Fibroblast of pulmonary artery (primary cell): ENCODE results near the gene ABHD13.
A peak's percentile ranks its signal among the peaks of the same experiment; 100 is the strongest.

ENCODE experiments used
- DNase-seq: peaks from one replicate; pipeline ENCODE4 v3.0.0-alpha.2; 2010; ENCODE audit warnings: low read depth
- H3K4me3 ChIP-seq: replicated peaks from 2 replicates; pipeline ENCODE4 v1.5.1; 2011; ENCODE audit warnings: low read depth, mild to moderate bottlenecking, control low read depth, low read length, moderate library complexity
- CTCF ChIP-seq: IDR thresholded peaks from 2 replicates; pipeline ENCODE4 v1.5.1; 2011; ENCODE audit warnings: mild to moderate bottlenecking, control low read depth, low read length, inconsistent platforms; ENCODE audit errors: missing control alignments

Gene ABHD13

DNA sequence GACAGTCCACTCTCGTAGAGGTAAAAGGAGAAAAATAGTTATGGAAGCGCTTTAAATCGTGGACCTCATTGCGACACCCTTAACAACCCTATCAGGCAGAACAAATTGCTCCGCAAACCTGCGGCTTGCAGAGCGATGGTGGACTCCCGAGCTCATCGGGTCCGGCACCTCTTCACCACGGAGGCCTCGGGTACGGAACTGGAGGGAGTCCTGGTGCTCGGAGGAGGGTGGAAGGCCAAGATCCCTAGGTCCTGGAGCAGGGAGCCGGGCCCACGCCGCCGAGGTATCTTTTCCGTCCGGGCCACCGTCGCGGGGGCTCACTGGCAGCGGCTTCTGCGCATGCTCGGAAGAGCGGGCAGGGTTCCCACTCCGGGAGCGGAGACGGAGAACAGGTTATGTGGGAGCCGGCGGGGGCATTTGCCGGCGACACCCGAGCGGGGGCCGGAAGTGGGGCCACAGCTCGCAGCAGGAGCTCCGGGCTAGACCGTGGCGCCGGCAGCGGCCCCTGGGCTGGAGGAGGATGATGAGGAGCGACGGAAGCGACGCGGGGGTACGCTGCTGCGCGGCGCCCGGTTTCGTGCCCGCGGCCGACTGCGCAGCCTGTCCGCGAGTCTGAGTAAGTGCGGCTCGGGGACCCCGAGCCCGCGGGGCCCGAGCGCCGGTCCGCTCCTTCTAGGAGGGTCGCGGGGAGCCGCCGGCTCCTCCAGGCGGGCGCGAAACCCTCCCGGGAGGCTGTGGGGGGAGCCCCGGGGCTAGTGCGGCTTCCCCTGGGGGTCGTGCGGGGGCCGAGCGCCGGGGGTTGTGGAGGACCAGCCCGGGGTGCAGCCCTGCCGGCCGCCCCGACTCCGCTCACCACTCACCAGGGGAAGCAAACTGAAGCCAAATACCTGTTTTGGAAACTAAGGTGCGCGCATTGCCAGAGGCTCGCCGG is at the start of gene ABHD13:
Gene ABHD13, plus strand, starts transcription at position 349 of the 931 bp plus-strand sequence. CDS start 10,827 bp downstream, outside the sequence.
- H3K4me3 ChIP-seq = peak within 1 kb of the TSS; percentile 88
- peak; percentile 92 for DNase-seq
- TF ChIP-seq CTCF = no peak

DNA sequence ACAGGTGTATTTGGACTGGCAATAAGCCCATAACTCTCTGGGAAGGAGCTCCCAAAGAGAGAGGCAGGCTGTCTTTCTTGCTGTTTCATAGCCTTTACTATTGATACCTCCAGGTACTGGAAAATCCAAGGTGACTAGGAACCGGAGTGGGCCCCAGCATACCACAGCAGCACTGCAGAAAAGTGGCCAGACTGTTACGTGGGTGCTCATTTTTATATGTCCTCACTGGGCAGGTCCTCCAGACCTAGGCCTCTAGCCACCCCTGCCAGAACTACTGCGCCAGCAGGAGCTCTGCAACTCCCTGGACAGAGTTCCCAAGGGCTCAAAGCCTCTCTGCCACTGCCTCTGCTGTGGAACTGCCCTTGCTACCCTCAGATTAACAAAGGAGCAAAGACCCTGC is 49.3 kb upstream of the ABHD13 start:
- H3K4me3 ChIP-seq = no peak overlapping the region
- DNase-seq = no peak
- TF ChIP-seq CTCF = no peak

DNA sequence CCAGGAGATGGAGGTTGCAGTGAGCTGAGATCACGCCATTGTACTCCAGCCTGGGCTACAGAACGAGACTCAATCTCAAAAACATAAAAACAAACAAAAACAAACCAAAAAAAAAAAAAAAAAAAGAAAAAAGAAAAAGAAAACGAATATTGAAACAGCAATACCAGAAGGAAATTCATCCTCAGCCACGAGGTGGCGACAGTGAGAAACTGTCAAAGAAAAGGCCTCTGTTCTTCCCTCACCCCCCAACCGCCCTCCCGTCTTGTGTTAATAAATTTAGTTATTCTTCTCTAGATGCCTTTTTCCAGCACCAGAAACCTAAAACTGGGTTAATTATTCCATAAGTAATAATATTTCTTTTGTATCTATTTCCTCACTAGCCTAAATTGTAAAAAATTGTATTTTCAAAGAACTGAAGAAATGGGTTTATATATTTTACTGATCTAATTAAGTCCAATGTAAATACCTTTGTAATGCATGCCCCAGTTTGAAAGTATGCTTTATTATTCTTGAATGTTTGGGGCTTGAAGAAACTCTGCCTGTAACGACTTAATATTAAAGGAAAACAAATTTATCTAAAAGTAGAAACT is 41.4 kb upstream of the ABHD13 start:
- peak; percentile 44 for TF ChIP-seq CTCF
- H3K4me3 ChIP-seq = no peak overlapping the region
- DNase-seq = peak; percentile 38

- TF ChIP-seq CTCF = no peak
- no peak for DNase-seq
- H3K4me3 ChIP-seq = no peak overlapping the region
Observed at GRCh38 chr13:108178078-108178477, 40.1 kb upstream of the ABHD13 start.

DNA sequence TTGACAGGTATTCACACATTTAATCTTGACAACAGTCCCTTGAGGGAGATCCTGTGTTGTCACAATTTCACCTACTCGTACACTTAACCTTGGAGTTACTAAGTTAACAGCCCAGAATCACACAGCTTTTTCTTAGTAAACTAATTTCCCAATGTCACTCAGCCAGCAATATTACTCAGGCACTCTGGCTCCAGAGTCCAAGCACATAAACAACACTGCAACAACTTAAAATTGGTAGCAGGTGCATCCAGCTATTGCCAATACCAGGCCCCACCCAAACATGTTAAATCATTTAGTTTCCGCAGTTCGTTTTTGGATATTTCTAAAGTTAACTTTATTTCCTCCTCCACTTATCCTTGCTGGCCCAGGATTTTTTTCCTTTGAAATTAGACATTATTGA is 35.5 kb upstream of the ABHD13 start:
- H3K4me3 ChIP-seq = no peak overlapping the region
- DNase-seq = no peak

DNA sequence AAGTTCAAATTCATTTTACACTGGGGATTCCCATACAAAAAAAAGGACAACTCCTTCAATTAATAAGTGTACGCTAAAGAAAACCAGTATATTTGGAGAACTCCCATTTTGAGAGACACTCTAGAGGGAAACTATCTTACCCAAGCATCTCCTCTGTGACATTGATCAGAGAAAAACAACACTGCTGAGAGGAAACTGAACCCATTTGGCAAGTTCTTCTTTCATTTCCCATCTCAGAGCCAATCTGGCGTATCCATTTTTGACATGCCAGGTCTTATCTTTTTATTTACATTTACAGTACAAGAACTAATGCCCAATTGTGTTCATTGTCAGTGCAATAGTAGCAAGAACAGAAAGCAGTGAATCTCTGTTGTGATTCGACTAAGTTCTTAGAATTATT is 33.0 kb upstream of the ABHD13 start:
- DNase-seq = no peak
- TF ChIP-seq CTCF = no peak
- no peak overlapping the region for H3K4me3 ChIP-seq

More for the DNA sequence above, 35.5 kb upstream of the ABHD13 start:
- no peak for TF ChIP-seq CTCF
